GM18868 (cell line): Measurements from ENCODE around the gene TMEM181.
"Not testable (repeated sequence)": the region's sequence is repeated elsewhere in the genome, so short reads cannot be mapped to it uniquely, and the experiment has no call there.

Experiments
- ATAC-seq: cut with Tn5 transposase; IDR thresholded peaks from one replicate; pipeline ENCODE4 v1.9.1; 2021; ENCODE audit warnings: mild to moderate bottlenecking, moderate library complexity; ENCODE audit not compliant: unreplicated experiment

The TMEM181 gene

GRCh38 chr6:158593670-158594069 lies 33.8 kb downstream of the TMEM181 start:
- no peak for ATAC-seq

GRCh38 chr6:158595223-158595622 lies 35.3 kb downstream of the TMEM181 start:
- no peak for ATAC-seq

DNA sequence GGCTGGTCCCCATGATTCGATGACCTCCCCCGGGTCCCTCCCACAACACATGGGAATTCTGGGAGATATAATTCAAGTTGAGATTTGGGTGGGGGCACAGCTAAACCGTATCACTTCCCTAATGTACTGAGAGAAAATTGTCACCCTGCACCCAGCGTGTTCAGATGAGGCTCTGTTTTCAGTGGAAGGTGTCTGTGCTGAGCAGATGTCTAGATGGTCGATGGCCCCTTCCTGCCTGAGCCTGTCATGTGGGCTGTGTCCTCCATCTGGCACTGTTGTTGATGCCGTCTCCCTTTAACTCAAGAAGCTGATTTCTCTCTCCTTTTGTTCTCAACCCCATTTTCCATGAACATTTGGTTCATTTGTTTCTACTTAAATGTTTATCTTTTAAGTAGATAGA lies 37.0 kb downstream of the TMEM181 start:
- ATAC-seq = no peak

DNA sequence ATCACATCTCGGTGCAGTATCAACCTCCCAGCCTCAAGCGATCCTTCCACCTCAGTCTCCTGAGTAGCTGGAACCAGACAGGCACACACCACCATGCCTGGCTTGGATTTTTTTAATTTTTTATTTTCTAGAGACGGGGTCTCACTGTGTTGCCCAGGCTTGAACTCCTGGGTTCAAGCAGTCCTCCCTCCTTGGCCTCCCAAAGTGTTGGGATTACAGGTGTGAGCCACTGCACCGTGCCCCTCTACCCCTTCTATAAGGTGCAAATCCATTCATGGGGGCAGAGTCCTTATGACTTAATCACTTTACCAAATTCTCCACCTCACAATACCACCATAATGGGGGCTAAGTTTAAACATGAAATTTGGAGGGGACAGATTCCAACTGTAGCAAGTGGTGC lies 37.7 kb downstream of the TMEM181 start:
- ATAC-seq = no peak

DNA sequence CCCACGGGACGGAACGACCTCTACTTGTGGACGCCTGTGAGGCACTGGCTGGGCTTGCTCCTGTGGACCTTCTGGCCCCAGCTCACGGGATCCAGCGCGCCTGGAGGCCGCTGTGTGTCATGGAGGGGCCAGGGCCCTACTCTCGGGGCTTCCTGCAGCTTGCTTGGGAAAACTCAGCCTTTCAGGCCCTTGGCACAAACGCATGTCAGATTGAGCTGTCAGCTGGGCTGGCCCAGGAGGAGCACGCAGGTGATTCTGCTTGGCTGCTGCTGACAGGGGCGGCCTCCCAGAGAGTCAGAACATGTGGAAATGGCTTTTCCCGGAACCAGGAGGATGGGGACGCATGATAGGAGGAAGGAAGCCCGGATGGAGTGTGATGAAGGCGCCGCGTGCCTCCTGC lies 39.7 kb downstream of the TMEM181 start:
- no peak for ATAC-seq

DNA sequence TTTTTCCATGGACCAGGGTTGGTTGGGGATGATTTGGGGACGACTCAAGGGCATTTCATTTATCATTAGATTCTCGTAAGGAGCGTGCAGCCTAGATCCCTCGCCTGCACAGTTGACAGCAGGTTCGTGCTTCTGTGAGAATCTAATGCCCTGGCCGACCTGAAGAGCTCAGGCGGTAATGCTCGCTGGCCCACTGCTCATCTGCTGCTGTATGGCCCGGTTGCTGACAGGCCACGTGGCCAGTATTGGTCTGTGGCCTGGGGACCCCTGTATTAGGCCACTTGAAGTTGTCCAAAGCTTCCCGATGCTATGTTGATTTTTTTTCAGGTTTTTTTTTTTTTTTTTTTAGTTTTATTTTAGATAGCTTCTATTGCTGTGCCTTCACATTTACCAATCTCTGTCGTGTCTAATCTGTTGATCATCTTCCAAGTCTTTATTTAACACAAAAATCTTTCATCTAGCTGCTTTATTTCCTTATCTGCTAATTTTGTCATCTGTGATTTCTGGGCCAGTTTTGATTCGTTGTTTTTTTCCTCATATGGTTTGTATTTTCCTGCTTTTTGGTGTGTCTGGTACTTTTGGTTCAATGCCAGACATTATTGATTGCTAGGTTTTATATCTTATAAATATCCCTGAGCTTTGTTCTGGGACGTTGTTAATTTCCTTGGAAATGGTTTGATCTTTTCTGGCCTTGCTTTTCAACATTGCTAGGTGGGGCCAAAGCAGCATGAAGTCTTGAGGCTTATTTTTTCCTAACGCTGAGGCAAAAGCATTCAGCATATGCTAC lies 43.6 kb downstream of the TMEM181 start:
- no peak for ATAC-seq

GRCh38 chr6:158604048-158604406 lies 44.1 kb downstream of the TMEM181 start:
- ATAC-seq = no peak

DNA sequence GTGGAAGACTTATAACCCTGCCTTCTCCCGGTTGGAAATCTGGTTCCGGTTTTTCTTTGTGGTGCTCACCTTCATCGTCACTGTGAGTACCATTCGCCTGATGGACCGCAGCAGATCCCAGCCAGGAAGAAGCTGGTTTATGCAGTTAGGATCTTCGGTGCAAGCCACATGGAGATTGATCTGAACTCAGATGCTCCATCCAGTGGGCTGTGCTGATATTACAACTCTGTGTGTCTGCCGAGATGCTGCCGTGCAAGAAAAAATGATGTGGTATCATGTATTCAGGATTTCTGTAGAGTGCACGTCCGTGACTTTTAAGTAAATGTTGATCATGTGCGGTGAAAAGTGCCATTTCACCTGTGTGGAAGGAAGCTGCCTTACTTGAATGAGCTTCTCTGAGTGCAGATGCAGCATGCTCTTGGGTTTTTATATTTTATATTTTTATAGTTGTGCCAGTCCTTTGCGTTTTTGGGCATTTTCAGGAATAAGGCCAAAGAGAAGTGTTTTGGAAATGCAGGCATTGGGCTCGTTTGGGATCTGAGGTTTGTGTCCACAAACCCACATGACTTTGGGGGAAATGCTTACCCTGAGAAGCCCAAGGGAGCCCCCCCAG lies 45.5 kb downstream of the TMEM181 start:
- peak; percentile 49 for ATAC-seq

GRCh38 chr6:158606011-158606410 lies 46.1 kb downstream of the TMEM181 start:
- not testable (repeated sequence) for ATAC-seq

DNA sequence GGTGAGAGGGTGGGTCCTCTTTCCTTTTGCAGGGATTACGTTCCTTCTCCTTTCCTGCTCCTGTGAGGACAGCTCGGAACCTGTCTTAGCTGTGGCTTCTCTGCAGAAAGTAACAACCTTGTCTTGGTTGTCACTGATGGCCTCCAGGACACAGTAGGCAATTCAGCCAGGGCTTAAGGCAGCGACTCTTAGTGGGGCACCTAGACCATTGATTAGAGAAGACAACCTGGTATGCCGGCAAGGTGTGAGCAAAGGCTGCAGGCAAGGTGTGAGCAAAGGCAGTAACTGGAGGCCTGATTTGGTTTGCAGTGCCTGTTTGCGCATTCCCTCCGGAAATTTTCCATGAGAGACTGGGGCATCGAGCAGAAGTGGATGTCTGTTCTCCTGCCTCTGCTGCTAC lies 47.0 kb downstream of the TMEM181 start:
- no peak for ATAC-seq

DNA sequence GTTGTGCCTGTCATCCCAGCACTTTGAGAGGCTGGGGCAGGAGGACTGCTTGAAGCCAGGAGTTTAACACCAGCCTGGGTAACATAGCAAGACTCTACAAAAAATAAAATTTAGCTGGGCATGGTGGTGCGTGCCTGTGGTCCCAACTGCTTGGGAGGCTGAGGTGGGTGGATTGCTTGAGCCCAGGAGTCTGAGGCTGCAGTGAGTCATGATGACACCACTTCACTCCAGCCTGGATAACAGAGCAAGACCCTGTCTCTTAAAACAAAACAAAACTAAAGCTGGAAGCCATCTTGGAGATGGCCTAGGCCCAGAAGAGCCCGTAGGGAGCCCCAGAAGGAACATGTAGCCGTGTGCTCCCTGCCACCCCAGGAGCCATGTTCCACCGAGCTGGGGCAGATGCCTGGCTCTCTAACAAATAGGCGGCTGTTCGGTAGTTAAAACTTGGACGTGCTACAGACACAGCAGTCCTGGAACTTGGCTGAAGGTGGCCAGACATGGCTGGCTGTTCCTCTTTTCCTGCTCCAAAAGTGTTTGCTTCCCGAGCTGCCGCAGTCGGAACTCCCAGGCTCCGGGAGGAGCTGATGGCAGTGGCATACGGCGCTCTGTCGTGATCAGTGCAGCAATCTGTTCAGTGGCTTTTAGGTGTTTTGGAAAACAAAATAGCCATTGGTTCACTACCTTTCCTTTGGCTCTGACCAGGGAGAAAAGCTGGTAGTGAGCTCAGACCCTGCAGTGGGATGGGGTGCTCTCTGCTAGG lies 47.7 kb downstream of the TMEM181 start:
- ATAC-seq = no peak

GRCh38 chr6:158608221-158608620 lies 48.3 kb downstream of the TMEM181 start:
- ATAC-seq = no peak

- no peak for ATAC-seq
Observed at GRCh38 chr6:158609455-158610155, 49.7 kb downstream of the TMEM181 start.

DNA sequence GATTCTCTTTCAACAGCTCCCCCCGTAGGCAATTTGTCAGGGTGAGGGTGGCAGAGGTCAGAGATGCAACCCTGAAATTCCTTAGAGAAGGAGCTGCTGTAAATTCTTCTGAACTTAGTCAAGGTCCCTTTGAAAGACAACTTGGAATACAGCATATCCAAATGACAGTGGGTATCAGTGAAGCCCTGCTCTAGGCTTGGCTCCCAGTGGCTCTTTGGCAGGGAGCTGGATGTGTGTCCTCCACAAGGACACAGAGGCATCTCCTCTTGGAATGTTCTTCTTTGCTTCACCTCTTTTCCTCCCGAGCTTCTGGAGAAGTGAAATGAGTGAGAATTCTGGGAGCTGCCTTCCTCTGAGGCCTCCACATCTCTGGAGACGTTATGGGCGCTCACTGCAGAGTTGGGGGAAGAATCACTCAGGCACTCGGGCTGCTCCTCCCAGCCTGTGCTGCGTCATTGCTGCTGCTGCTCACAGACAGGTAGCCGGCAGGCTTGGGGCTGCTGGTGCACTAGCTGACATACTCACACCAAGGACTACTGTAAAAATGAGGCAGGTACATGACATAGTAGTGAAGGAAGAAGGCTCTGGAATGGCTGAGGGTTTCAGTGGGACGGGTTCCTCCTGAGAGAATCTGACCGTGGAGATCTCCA lies 50.6 kb downstream of the TMEM181 start:
- ATAC-seq = no peak

DNA sequence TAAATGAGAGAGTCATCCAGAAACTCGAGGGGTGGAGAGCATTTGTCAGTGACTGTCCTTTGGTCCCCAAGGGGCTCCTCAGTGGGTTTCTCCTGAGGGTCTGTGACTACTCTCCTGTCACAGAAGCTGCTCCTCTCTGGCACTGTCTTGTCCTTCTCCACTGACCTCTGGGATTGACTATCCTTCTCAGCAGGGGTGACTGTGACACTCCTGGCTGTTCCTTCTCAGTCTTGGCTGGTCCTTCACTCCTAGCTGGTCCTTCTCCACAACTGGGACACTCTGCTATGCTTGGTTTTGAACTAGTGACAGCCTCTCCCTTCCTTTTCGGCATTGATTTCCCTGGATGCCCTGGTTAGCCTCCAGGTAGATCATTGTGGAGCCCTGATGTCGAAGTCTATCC lies 51.1 kb downstream of the TMEM181 start:
- no peak for ATAC-seq

GRCh38 chr6:158611541-158612370 lies 51.9 kb downstream of the TMEM181 start:
- no peak for ATAC-seq

GRCh38 chr6:158614606-158615005 lies 54.7 kb downstream of the TMEM181 start:
- not testable (repeated sequence) for ATAC-seq

DNA sequence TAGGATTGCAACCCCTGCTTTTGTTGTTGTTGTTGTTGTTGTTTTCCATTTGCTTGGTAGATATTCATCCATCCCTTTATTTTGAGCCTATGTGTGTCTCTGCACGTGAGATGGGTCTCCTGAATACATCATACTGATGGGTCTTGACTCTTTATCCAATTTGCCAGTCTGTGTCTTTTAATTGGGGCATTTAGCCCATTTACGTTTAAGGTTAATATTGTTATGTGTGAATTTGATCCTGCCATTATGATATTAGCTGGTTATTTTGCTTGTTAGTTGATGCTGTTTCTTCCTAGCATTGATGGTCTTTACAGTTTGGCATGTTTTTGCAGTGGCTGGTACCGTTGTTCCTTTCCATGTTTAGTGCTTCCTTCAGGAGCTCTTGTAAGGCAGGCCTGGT lies 58.4 kb downstream of the TMEM181 start:
- not testable (repeated sequence) for ATAC-seq

DNA sequence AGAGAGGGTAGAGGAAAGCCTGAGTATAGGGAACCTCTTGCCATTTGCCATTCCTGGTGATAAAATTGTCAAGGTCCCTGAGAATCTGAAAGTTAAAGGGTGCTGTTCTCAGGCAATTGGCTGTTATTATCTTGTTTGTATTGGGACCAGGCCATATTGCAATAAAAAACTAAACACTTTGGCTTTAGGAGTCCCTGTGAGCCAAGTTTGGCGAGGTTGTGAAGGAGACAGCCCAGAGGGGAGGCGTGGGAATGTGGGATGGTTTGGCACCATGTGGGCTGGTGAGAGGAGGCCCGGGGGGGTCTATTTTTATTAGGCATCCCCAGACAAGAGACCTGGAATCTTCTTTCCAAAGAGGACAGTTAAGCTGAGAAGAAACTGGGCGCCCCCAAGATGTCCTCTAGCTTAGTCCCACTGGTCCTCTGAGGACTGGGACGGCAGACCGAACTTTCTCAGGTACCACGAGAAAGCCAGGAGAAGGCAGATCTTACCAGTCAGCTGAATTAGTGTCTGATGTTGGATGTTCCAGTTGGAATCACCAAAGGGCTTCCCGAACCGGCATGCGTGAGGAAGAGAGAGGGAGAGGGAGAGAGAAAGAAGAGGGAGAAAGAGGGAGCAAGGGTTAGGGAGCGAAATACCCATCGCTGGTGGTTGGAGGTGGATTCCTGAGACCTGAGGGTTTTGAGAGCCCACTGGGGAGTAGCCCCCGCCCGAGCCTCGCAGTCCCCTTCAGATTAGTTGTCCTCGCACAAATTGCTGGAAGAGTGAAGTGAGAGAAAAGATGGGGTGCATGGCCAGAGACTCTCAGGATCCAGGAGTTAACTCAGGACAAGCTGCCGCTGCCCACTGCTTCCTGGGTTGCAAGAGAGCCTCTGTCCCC lies 60.3 kb downstream of the TMEM181 start:
- no peak for ATAC-seq
